ENCODE measurements around the gene RUNX1. TPM values are rescaled to one million over a fixed set of nuclear protein-coding genes. Genes with fewer than 3 reads are reported as not detected.

The RUNX1 gene
- total RNA-seq, 1 donor from 2014 or later, result 23.9 TPM

DNA sequence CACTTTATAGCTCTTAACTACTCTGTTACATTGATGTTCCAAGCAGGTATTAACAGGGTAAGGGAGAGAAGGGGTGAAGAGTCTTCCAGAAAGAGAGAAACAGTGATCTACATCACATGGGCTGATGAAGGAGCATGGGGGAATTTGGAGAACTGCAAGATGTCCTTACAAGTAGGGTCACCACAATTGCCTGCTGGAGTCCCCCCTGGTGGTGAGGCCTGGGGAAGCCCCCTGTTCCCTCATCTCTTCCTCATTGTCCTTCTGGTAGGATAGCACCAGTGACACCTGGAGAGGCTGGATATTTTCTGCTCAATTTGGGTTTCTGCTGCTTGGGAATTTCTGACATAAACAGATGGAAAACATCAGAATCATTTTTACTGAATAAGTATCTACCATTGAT is 126.6 kb downstream of the RUNX1 start:
- no peaks in the 10 kb centered on the region for H3K27me3 Mint-ChIP-seq (ENCODE audit: unreplicated experiment)
- no peaks in the 10 kb centered on the region for H3K36me3 Mint-ChIP-seq (ENCODE audit: unreplicated experiment)
- peaks cover 6% of the 10 kb centered on the region for H3K4me1 Mint-ChIP-seq (ENCODE audit: unreplicated experiment)
- H3K4me3 Mint-ChIP-seq (ENCODE audit: unreplicated experiment), result no peak overlapping the region
- no peak overlapping the region for H3K27ac Mint-ChIP-seq (ENCODE audit: unreplicated experiment)
- TF ChIP-seq, protein P1, sequence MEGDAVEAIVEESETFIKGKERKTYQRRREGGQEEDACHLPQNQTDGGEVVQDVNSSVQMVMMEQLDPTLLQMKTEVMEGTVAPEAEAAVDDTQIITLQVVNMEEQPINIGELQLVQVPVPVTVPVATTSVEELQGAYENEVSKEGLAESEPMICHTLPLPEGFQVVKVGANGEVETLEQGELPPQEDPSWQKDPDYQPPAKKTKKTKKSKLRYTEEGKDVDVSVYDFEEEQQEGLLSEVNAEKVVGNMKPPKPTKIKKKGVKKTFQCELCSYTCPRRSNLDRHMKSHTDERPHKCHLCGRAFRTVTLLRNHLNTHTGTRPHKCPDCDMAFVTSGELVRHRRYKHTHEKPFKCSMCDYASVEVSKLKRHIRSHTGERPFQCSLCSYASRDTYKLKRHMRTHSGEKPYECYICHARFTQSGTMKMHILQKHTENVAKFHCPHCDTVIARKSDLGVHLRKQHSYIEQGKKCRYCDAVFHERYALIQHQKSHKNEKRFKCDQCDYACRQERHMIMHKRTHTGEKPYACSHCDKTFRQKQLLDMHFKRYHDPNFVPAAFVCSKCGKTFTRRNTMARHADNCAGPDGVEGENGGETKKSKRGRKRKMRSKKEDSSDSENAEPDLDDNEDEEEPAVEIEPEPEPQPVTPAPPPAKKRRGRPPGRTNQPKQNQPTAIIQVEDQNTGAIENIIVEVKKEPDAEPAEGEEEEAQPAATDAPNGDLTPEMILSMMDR (IDR thresholded peaks at IDR 0.05), result no peak
- no peaks in the 10 kb centered on the region for H3K9me3 Mint-ChIP-seq (ENCODE audit: unreplicated experiment)
- no peak for DNase-seq (ENCODE audit: extremely low spot score, unreplicated experiment)

GRCh38 chr21:34921151-34921550 is 128.0 kb downstream of the RUNX1 start:
- Mint-ChIP-seq H3K36me3 (ENCODE audit: unreplicated experiment) (no peaks in the 10 kb centered on the region), H3K4me1 (ENCODE audit: unreplicated experiment) (peaks cover 5% of the 10 kb centered on the region), H3K4me3 (ENCODE audit: unreplicated experiment) (no peak overlapping the region), H3K9me3 (ENCODE audit: unreplicated experiment) (no peaks in the 10 kb centered on the region), H3K27me3 (ENCODE audit: unreplicated experiment) (no peaks in the 10 kb centered on the region), H3K27ac (ENCODE audit: unreplicated experiment) (no peak overlapping the region)
- TF ChIP-seq, protein P1 (IDR thresholded peaks at IDR 0.05), result no peak
- no peak for DNase-seq (ENCODE audit: extremely low spot score, unreplicated experiment)

- H3K27me3 Mint-ChIP-seq (ENCODE audit: unreplicated experiment), result no peaks in the 10 kb centered on the region
- H3K9me3 Mint-ChIP-seq (ENCODE audit: unreplicated experiment), result no peaks in the 10 kb centered on the region
These were observed 129.7 kb downstream of the RUNX1 start for GRCh38 chr21:34919406-34919805.

GRCh38 chr21:34916446-34916845 is 132.7 kb downstream of the RUNX1 start:
- DNase-seq (ENCODE audit: extremely low spot score, unreplicated experiment), result no peak
- TF ChIP-seq, protein P1 (IDR thresholded peaks at IDR 0.05), result no peak
- H3K36me3 Mint-ChIP-seq (ENCODE audit: unreplicated experiment), result no peaks in the 10 kb centered on the region
- H3K4me3 Mint-ChIP-seq (ENCODE audit: unreplicated experiment), result no peak overlapping the region
- peak overlapping the region; percentile 15 for H3K27ac Mint-ChIP-seq (ENCODE audit: unreplicated experiment)
- no peaks in the 10 kb centered on the region for H3K9me3 Mint-ChIP-seq (ENCODE audit: unreplicated experiment)
- H3K27me3 Mint-ChIP-seq (ENCODE audit: unreplicated experiment), result no peaks in the 10 kb centered on the region
- peaks cover 26% of the 10 kb centered on the region for H3K4me1 Mint-ChIP-seq (ENCODE audit: unreplicated experiment)

More at GRCh38 chr21:34919406-34919805, 129.7 kb downstream of the RUNX1 start:
- TF ChIP-seq, protein P1 (IDR thresholded peaks at IDR 0.05), result no peak
- Mint-ChIP-seq H3K4me3 (ENCODE audit: unreplicated experiment) (no peak overlapping the region), H3K36me3 (ENCODE audit: unreplicated experiment) (no peaks in the 10 kb centered on the region), H3K27ac (ENCODE audit: unreplicated experiment) (no peak overlapping the region), H3K4me1 (ENCODE audit: unreplicated experiment) (peaks cover 17% of the 10 kb centered on the region)
- DNase-seq (ENCODE audit: extremely low spot score, unreplicated experiment), result no peak

DNA sequence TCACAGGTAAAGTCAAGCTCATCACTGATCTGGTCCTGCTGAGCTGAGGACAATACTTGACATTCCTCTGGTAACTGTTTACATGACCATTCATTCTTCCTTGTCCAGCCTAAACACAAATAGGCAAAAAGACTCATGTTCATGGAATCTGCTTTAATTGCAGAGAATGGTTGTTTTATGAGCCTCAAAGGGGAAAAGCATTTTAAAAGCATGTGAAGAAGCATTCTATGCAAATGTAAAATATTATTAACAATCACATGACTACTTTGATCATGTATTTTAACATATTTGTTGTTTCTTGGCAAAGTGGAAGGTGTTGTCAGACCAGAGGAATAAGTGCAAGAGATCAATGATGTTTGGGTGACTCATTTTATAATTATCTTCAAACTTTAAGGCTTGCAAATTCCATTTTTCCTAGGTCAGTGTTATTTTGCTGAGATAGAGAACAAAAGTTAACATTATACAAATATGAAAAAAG is 133.7 kb downstream of the RUNX1 start:
- peaks cover 26% of the 10 kb centered on the region for H3K4me1 Mint-ChIP-seq (ENCODE audit: unreplicated experiment)

More for the DNA sequence above, 133.7 kb downstream of the RUNX1 start:
- Mint-ChIP-seq H3K36me3 (ENCODE audit: unreplicated experiment) (no peaks in the 10 kb centered on the region), H3K9me3 (ENCODE audit: unreplicated experiment) (no peaks in the 10 kb centered on the region), H3K27ac (ENCODE audit: unreplicated experiment) (no peak overlapping the region), H3K27me3 (ENCODE audit: unreplicated experiment) (no peaks in the 10 kb centered on the region), H3K4me3 (ENCODE audit: unreplicated experiment) (no peak overlapping the region)
- DNase-seq (ENCODE audit: extremely low spot score, unreplicated experiment), result no peak
- TF ChIP-seq, protein P1 (IDR thresholded peaks at IDR 0.05), result no peak

Data from osteocyte (in vitro differentiated cells).